ENCODE results near the gene NEK2. TPM values are rescaled to one million over a fixed set of nuclear protein-coding genes. Genes with fewer than 3 reads are reported as not detected.

NEK2 gene
- total RNA-seq, 3 donors from 2014 or later (not counting 1 experiment from before 2014, with no cell fraction given) = 0.78 to 1.0 (median 0.99) TPM

DNA sequence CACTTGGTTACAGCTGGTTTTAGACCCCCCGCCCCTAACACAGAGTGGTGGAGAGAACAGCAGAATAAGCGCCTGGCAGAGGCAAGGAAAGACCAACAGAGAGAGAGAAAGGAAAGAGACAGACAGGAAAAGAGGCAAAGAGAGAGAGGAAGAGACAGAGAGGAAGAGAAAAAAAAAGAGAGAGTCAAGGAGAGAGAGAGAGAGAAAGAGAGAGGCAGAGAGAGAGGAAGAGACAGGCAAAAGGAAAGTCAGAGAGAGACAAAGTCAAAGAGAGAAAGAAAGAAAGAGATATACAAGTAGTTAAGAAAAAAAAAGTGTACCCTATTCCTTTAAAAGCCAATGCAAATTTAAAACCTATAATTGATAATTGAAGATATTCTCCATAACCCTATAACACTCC lies 13.0 kb upstream of the NEK2 start:
- Histone ChIP-seq H3K9me3 (ENCODE audit: control insufficient read depth, insufficient read depth, low read length) (no peaks in the 10 kb centered on the region), H3K27me3 (ENCODE audit: control insufficient read depth, insufficient read depth, low read length) (no peaks in the 10 kb centered on the region), H3K27ac (ENCODE audit: low read length) (peak overlapping the region; percentile 37), H3K36me3 (ENCODE audit: control insufficient read depth, insufficient read depth, low read length) (no peaks in the 10 kb centered on the region), H3K4me1 (ENCODE audit: control insufficient read depth, insufficient read depth, low read length) (peaks cover 20% of the 10 kb centered on the region), H3K4me3 (ENCODE audit: low read length) (no peak overlapping the region)
- no peak for TF ChIP-seq CTCF (IDR thresholded peaks at IDR 0.05)
- 85% methylated on average over 2 of the region's 2 CpGs for WGBS (ENCODE audit: insufficient coverage)
- ATAC-seq (no peak), DNase-seq (no peak)
- Mint-ChIP-seq H3K36me3 (no peaks in the 10 kb centered on the region), H3K27ac (peak overlapping the region; percentile 65 to 81), H3K4me3 (peak overlapping the region; percentile 75), H3K9me3 (no peaks in the 10 kb centered on the region), H3K4me1 (peaks cover 41 to 48% of the 10 kb centered on the region in 2 donors), H3K27me3 (ENCODE audit: low read depth in 2 of 2) (no peaks in the 10 kb centered on the region)
- intact Hi-C loops (cut with micrococcal nuclease) = no loop called here

- Histone ChIP-seq H3K27me3 (ENCODE audit: control insufficient read depth, insufficient read depth, low read length) (no peaks in the 10 kb centered on the region), H3K4me1 (ENCODE audit: control insufficient read depth, insufficient read depth, low read length) (peaks cover 23% of the 10 kb centered on the region), H3K9me3 (ENCODE audit: control insufficient read depth, insufficient read depth, low read length) (no peaks in the 10 kb centered on the region), H3K27ac (ENCODE audit: low read length) (peak overlapping the region; percentile 37), H3K36me3 (ENCODE audit: control insufficient read depth, insufficient read depth, low read length) (no peaks in the 10 kb centered on the region), H3K4me3 (ENCODE audit: low read length) (no peak overlapping the region)
- TF ChIP-seq CTCF (IDR thresholded peaks at IDR 0.05) = no peak
- peak in 1 of 2 donors; percentile 47 for DNase-seq
- H3K27me3 Mint-ChIP-seq (ENCODE audit: low read depth in 2 of 2) = no peaks in the 10 kb centered on the region
- peaks cover 48 to 54% of the 10 kb centered on the region in 2 donors for H3K4me1 Mint-ChIP-seq
- no peaks in the 10 kb centered on the region for H3K9me3 Mint-ChIP-seq
- intact Hi-C loops (cut with micrococcal nuclease) = no loop called here
- WGBS (ENCODE audit: insufficient coverage) = 72% methylated on average over 16 of the region's 16 CpGs
- peak overlapping the region; percentile 65 to 81 for H3K27ac Mint-ChIP-seq
- ATAC-seq = no peak
- H3K36me3 Mint-ChIP-seq = no peaks in the 10 kb centered on the region
- H3K4me3 Mint-ChIP-seq = peak overlapping the region; percentile 75
Observed at GRCh38 chr1:211687462-211688215, 12.2 kb upstream of the NEK2 start.

GRCh38 chr1:211685823-211686222 lies 10.4 kb upstream of the NEK2 start:
- H3K27ac Mint-ChIP-seq = peak overlapping the region in 1 of 2 donors; percentile 75
- 90% methylated on average over 7 of the region's 7 CpGs for WGBS (ENCODE audit: insufficient coverage)
- DNase-seq = no peak

More at GRCh38 chr1:211685823-211686222, 10.4 kb upstream of the NEK2 start:
- no peak for TF ChIP-seq CTCF (IDR thresholded peaks at IDR 0.05)
- no peak overlapping the region for H3K4me3 ChIP-seq (ENCODE audit: low read length)
- H3K27me3 ChIP-seq (ENCODE audit: control insufficient read depth, insufficient read depth, low read length) = no peaks in the 10 kb centered on the region
- peaks cover 39% of the 10 kb centered on the region for H3K4me1 ChIP-seq (ENCODE audit: control insufficient read depth, insufficient read depth, low read length)
- Mint-ChIP-seq H3K4me1 (peaks cover 52 to 59% of the 10 kb centered on the region in 2 donors), H3K36me3 (no peaks in the 10 kb centered on the region), H3K4me3 (no peak overlapping the region), H3K9me3 (no peaks in the 10 kb centered on the region), H3K27me3 (ENCODE audit: low read depth in 2 of 2) (no peaks in the 10 kb centered on the region)
- ATAC-seq = no peak
- intact Hi-C loops (cut with micrococcal nuclease) = no loop called here
- no peak overlapping the region for H3K27ac ChIP-seq (ENCODE audit: low read length)
- no peaks in the 10 kb centered on the region for H3K9me3 ChIP-seq (ENCODE audit: control insufficient read depth, insufficient read depth, low read length)
- no peaks in the 10 kb centered on the region for H3K36me3 ChIP-seq (ENCODE audit: control insufficient read depth, insufficient read depth, low read length)
